H1 (cell line): ENCODE results near the gene OR2A2. TPM values are rescaled to one million over a fixed set of nuclear protein-coding genes. Genes with fewer than 3 reads are reported as not detected.

ENCODE experiments used
- CTCF ChIA-PET: fragments of 300-600 bp; sonication (Branson Sonifier 250); formaldehyde crosslinking; loops from one replicate; lab custom pipeline; 2021; ENCODE audit not compliant: partially characterized antibody; lab: Charles Lee
- POLR2A ChIA-PET: fragments of 300-600 bp; sonication (Branson Sonifier 250); formaldehyde crosslinking; loops from one replicate; lab custom pipeline; 2021; ENCODE audit warnings: inconsistent platforms; ENCODE audit not compliant: partially characterized antibody; lab: Charles Lee
- DNase-seq, 2 experiments: peaks; one replicate each; pipeline versions ENCODE4 v3.0.0 to v3.0.0-alpha.2; 2010 to 2022; ENCODE audit warnings: low spot score in 2 of 2, low read depth in 1 of 2, mixed read lengths in 1 of 2
- FAIRE-seq: peaks from 2 replicates; lab custom pipeline; 2011; peaks lifted over from hg19 to GRCh38; lab: Jason Lieb, UNC
- H2AFZ ChIP-seq: 2 replicates; pipeline ENCODE4 v1.8.1; 2012; ENCODE audit warnings: low read length, inconsistent platforms
- H2AK5ac ChIP-seq: 2 replicates; pipeline ENCODE4 v1.6.1; 2013; ENCODE audit warnings: low read depth, low read length
- H2BK120ac ChIP-seq: replicated peaks from 2 replicates; pipeline ENCODE3; 2013; ENCODE audit warnings: low read depth, low read length, inconsistent platforms
- H2BK12ac ChIP-seq: 2 replicates; pipeline ENCODE4 v1.6.1; 2013; ENCODE audit warnings: low read depth, low read length
- H2BK15ac ChIP-seq: 2 replicates; pipeline ENCODE4 v1.6.1; 2013; ENCODE audit warnings: low read length
- H2BK20ac ChIP-seq: 2 replicates; pipeline ENCODE4 v1.6.1; 2013; ENCODE audit warnings: low read length
- H2BK5ac ChIP-seq: 2 replicates; pipeline ENCODE4 v1.6.1; 2013; ENCODE audit warnings: low read depth, low read length
- H3K14ac ChIP-seq: 2 replicates; pipeline ENCODE4 v1.6.1; 2013; ENCODE audit warnings: inconsistent platforms; ENCODE audit not compliant: insufficient read length
- H3K18ac ChIP-seq: 2 replicates; pipeline ENCODE4 v1.6.1; 2013; ENCODE audit warnings: low read length; ENCODE audit errors: extremely low read depth
- H3K23ac ChIP-seq: 2 replicates; pipeline ENCODE4 v1.6.1; 2013; ENCODE audit warnings: inconsistent platforms; ENCODE audit not compliant: insufficient read length
- H3K23me2 ChIP-seq: 2 replicates; pipeline ENCODE4 v1.6.1; 2013; ENCODE audit warnings: low read depth, low read length
- H3K27ac ChIP-seq: 2 replicates; pipeline ENCODE4 v1.6.1; 2011; ENCODE audit warnings: low read depth, low read length, inconsistent platforms
- H3K27me3 ChIP-seq, 4 experiments: replicated peaks in 1 of 4; 1 replicate in 1 of 4; 2 replicates in 3 of 4; pipeline versions ENCODE4 v1.6.1 to v1.8.1; 2011 to 2013; ENCODE audit warnings: low read length in 3 of 4, mild to moderate bottlenecking in 3 of 4, inconsistent platforms in 2 of 4, mixed read lengths in 2 of 4, moderate library complexity in 1 of 4; ENCODE audit not compliant: control insufficient read depth in 3 of 4, insufficient read depth in 3 of 4; ENCODE audit errors: extremely low read depth in 1 of 4
- H3K36me3 ChIP-seq, 4 experiments: 2 replicates each; pipeline versions ENCODE4 v1.6.1 to v1.8.1; 2011 to 2013; ENCODE audit warnings: mild to moderate bottlenecking in 4 of 4, low read length in 3 of 4, moderate library complexity in 2 of 4, control low read depth in 1 of 4, inconsistent platforms in 1 of 4; ENCODE audit not compliant: insufficient read depth in 4 of 4, control insufficient read depth in 2 of 4
- H3K4ac ChIP-seq: replicated peaks from 2 replicates; pipeline ENCODE3; 2013; ENCODE audit warnings: low read length, low read depth, mixed read lengths, inconsistent platforms; ENCODE audit not compliant: insufficient read length
- H3K4me1 ChIP-seq, 4 experiments: replicated peaks in 1 of 4; 1 replicate in 1 of 4; 2 replicates in 3 of 4; pipeline versions ENCODE4 v1.6.1 to v1.8.1; 2011 to 2013; ENCODE audit warnings: low read length in 3 of 4, inconsistent platforms in 2 of 4, mixed read lengths in 1 of 4; ENCODE audit not compliant: insufficient read depth in 4 of 4, control insufficient read depth in 3 of 4
- H3K4me2 ChIP-seq, 2 experiments: 2 replicates each; pipeline versions ENCODE4 v1.6.1 to v1.8.1; 2011 to 2013; ENCODE audit warnings: low read depth in 2 of 2, low read length in 2 of 2, control low read depth in 1 of 2, inconsistent platforms in 1 of 2, mild to moderate bottlenecking in 1 of 2; ENCODE audit not compliant: insufficient read depth in 1 of 2
- H3K4me3 ChIP-seq, 4 experiments: fragments of 200-600, 300-600 bp in 1 of 4; sonication (generic), shearing (Covaris generic), sonication (Bioruptor Twin) in 1 of 4; 2 replicates each; pipeline versions ENCODE4 v1.5.1 to v1.8.1; 2011 to 2016; ENCODE audit warnings: low read length in 4 of 4, low read depth in 3 of 4, control low read depth in 2 of 4, inconsistent platforms in 2 of 4, mild to moderate bottlenecking in 2 of 4, mixed read lengths in 1 of 4, moderate library complexity in 1 of 4; ENCODE audit not compliant: insufficient read depth in 2 of 4; ENCODE audit errors: extremely low read depth in 1 of 4
- H3K56ac ChIP-seq: replicated peaks from 2 replicates; pipeline ENCODE3; 2013; ENCODE audit warnings: low read depth, mild to moderate bottlenecking, mixed read lengths, low read length, inconsistent platforms; ENCODE audit not compliant: insufficient read length
- H3K79me1 ChIP-seq: 2 replicates; pipeline ENCODE4 v1.6.1; 2013; ENCODE audit warnings: low read depth, low read length, control low read depth
- H3K79me2 ChIP-seq, 2 experiments: 2 replicates each; pipeline versions ENCODE4 v1.6.1 to v1.8.1; 2012 to 2013; ENCODE audit warnings: low read length in 2 of 2, mild to moderate bottlenecking in 2 of 2, inconsistent platforms in 1 of 2; ENCODE audit not compliant: insufficient read depth in 2 of 2, control insufficient read depth in 1 of 2
- H3K9ac ChIP-seq, 4 experiments: replicated peaks in 1 of 4; 1 replicate in 1 of 4; 2 replicates in 3 of 4; pipeline versions ENCODE4 v1.6.1 to v1.8.1; 2011 to 2013; ENCODE audit warnings: low read depth in 3 of 4, low read length in 3 of 4, control low read depth in 2 of 4, mild to moderate bottlenecking in 2 of 4, moderate library complexity in 2 of 4, inconsistent platforms in 1 of 4; ENCODE audit errors: extremely low read depth in 1 of 4
- H3K9me3 ChIP-seq, 2 experiments: 2 replicates each; pipeline versions ENCODE4 v1.6.1 to v1.8.1; 2012 to 2013; ENCODE audit warnings: mild to moderate bottlenecking in 2 of 2, moderate library complexity in 2 of 2, control low read depth in 1 of 2, inconsistent platforms in 1 of 2, low read depth in 1 of 2, low read length in 1 of 2, mixed read lengths in 1 of 2; ENCODE audit not compliant: insufficient read depth in 2 of 2
- H4K20me1 ChIP-seq, 2 experiments: replicated peaks in 1 of 2; 2 replicates each; pipeline versions ENCODE3 to v1.8.1; 2011 to 2013; ENCODE audit warnings: inconsistent platforms in 2 of 2, low read length in 2 of 2, mild to moderate bottlenecking in 1 of 2; ENCODE audit not compliant: insufficient read depth in 2 of 2, control insufficient read depth in 1 of 2
- H4K5ac ChIP-seq: 2 replicates; pipeline ENCODE4 v1.6.1; 2013; ENCODE audit warnings: low read length, low read depth, mixed read lengths, inconsistent platforms; ENCODE audit not compliant: insufficient read length
- H4K8ac ChIP-seq: 2 replicates; pipeline ENCODE4 v1.8.0; 2013; ENCODE audit warnings: mild to moderate bottlenecking, moderate library complexity, low read length, inconsistent platforms; ENCODE audit not compliant: insufficient read depth; ENCODE audit errors: extremely low read depth
- H4K91ac ChIP-seq: replicated peaks from 2 replicates; pipeline ENCODE3; 2013; ENCODE audit warnings: low read length, mixed read lengths, inconsistent platforms; ENCODE audit not compliant: insufficient read length
- CEBPB ChIP-seq: IDR thresholded peaks from 2 replicates; pipeline ENCODE4 v1.6.1; 2012; ENCODE audit warnings: low read depth, low read length
- FOSL1 ChIP-seq: IDR thresholded peaks from 2 replicates; pipeline ENCODE4 v1.6.1; 2011; ENCODE audit warnings: mild to moderate bottlenecking, low read depth, low read length, moderate library complexity; ENCODE audit not compliant: insufficient read depth
- JUN ChIP-seq: IDR thresholded peaks from 2 replicates; pipeline ENCODE4 v1.6.1; 2011; ENCODE audit warnings: low read depth, mild to moderate bottlenecking, improper control_type of control experiment, low read length
- KDM4A ChIP-seq: IDR thresholded peaks from one replicate; pipeline ENCODE4 v1.7.1; 2012; ENCODE audit warnings: low read depth, mild to moderate bottlenecking, moderate library complexity, low read length, inconsistent platforms; ENCODE audit not compliant: severe bottlenecking
- NANOG ChIP-seq: IDR thresholded peaks from 2 replicates; pipeline ENCODE4 v1.6.1; 2011; ENCODE audit warnings: low read length, low read depth, mild to moderate bottlenecking, inconsistent platforms; ENCODE audit not compliant: insufficient read depth, poor library complexity, severe bottlenecking
- POLR2AphosphoS5 ChIP-seq: IDR thresholded peaks from 2 replicates; pipeline ENCODE4 v1.6.1; 2011; ENCODE audit warnings: low read depth, low read length
- POU5F1 ChIP-seq: IDR thresholded peaks from 2 replicates; pipeline ENCODE4 v1.6.1; 2011; ENCODE audit warnings: low read depth, mild to moderate bottlenecking, low read length, moderate library complexity
- TAF7 ChIP-seq: optimal IDR thresholded peaks from 2 replicates; pipeline ENCODE3; 2011; ENCODE audit warnings: low read depth, mild to moderate bottlenecking, inconsistent platforms, low read length, moderate library complexity, borderline replicate concordance
- WGBS, 2 experiments: shearing (Covaris generic) in 1 of 2; methylation state at CpG; one replicate each; pipeline versions ENCODE4 v1.1.6 to v1.1.7; 2013 to 2015; ENCODE audit warnings: low lambda C conversion rate in 2 of 2, mixed read lengths in 2 of 2, inconsistent platforms in 1 of 2, low coverage in 1 of 2, missing lambda C conversion rate in 1 of 2; ENCODE audit not compliant: insufficient replicate concordance in 2 of 2, insufficient coverage in 1 of 2, insufficient read length in 1 of 2; ENCODE audit errors: extremely low coverage in 1 of 2, missing lambda C conversion rate in 1 of 2; 5-methylcytosine and 5-hydroxymethylcytosine counted together
- polyA plus RNA-seq, 7 experiments: library from polyadenylated mRNA; depleted of rRNA in 3 of 7; stranded (reverse) in 5 of 7; unstranded in 2 of 7; fragments of >200 nt in 5 of 7; fragments of 200-250 nt in 2 of 7; gene quantifications; 1 replicate in 5 of 7; 2 replicates in 1 of 7; 4 replicates in 1 of 7; pipeline versions ENCODE4 v1.2.1 to v1.2.3, GENCODE V29; 2011 to 2013; ENCODE audit warnings: missing spikeins in 2 of 7, mixed read lengths in 2 of 7
- total RNA-seq: library from RNA; stranded (reverse); fragmentation: NEBNext Ultra II Directional; extraction: Animal tissue kit (Norgen Biotek cat#: 25700); gene quantifications from 2 replicates; pipeline ENCODE4 v1.2.1, GENCODE V29; 2021
- TF ChIP-seq, protein P1 (sequence below): IDR thresholded peaks from 2 replicates; pipeline ENCODE4 v1.6.1; 2012; ENCODE audit warnings: inconsistent platforms

The OR2A2 gene
- total and polyA plus RNA-seq, 2 of the 8 experiments (the other 6 are each of a cell fraction or from before 2014, with no cell fraction given): not detected

DNA sequence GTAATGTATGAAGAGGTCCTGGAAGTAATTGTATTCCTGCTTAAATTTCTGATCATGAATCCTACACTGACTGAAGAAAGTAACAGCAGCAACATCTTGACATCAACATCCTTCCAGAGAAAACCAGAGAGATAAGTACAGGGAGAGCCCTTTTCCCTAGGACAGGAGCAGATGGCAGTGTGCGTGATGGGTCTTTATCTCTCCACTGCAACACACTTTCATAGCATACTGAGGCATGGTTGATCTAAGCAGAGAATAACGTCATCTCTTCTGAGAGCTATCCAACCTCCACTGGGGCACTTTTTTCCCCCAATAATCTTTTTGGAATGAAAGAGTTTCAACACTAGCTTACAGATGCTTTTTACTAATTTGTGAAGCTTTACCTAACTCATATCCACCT lies 39.4 kb upstream of the OR2A2 start:
- H3K4ac ChIP-seq: no peak overlapping the region
- DNase-seq (no peak), FAIRE-seq (no peak)
- no peaks in the 10 kb centered on the region for H3K23me2 ChIP-seq
- H2BK15ac ChIP-seq: no peak overlapping the region
- no peak overlapping the region for H3K27ac ChIP-seq
- H3K56ac ChIP-seq: no peak overlapping the region
- TF ChIP-seq FOSL1: no peak
- TF ChIP-seq, protein P1, sequence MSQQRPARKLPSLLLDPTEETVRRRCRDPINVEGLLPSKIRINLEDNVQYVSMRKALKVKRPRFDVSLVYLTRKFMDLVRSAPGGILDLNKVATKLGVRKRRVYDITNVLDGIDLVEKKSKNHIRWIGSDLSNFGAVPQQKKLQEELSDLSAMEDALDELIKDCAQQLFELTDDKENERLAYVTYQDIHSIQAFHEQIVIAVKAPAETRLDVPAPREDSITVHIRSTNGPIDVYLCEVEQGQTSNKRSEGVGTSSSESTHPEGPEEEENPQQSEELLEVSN: no peak
- TF ChIP-seq POLR2AphosphoS5: no peak
- no peak for TF ChIP-seq CEBPB
- TF ChIP-seq TAF7: no peak
- no peak for TF ChIP-seq JUN
- TF ChIP-seq POU5F1: no peak
- no peak for TF ChIP-seq KDM4A
- TF ChIP-seq NANOG: no peak
- no peak overlapping the region for H2BK20ac ChIP-seq
- no peak overlapping the region for H2AFZ ChIP-seq
- no peak overlapping the region for H3K14ac ChIP-seq
- no peak overlapping the region for H4K8ac ChIP-seq
- H4K20me1 ChIP-seq: no peaks in the 10 kb centered on the region
- no peak overlapping the region for H3K23ac ChIP-seq
- ChIA-PET POLR2A (no interaction called here), CTCF (no interaction called here)
- H3K4me2 ChIP-seq: no peak overlapping the region
- H2BK5ac ChIP-seq: no peak overlapping the region
- no peak overlapping the region for H4K91ac ChIP-seq
- H3K36me3 ChIP-seq: no peaks in the 10 kb centered on the region
- H3K27me3 ChIP-seq: no peaks in the 10 kb centered on the region
- H4K5ac ChIP-seq: no peak overlapping the region
- no peak overlapping the region for H2AK5ac ChIP-seq
- H2BK120ac ChIP-seq: no peak overlapping the region
- no peaks in the 10 kb centered on the region for H3K4me1 ChIP-seq
- WGBS, 2 experiments: 81% methylated on average over 2 of the region's 2 CpGs; no CpG with 5 or more reads in 1 of the 2 experiments
- no peak overlapping the region for H2BK12ac ChIP-seq
- H3K79me2 ChIP-seq: no peaks in the 10 kb centered on the region
- H3K9me3 ChIP-seq: no peaks in the 10 kb centered on the region
- no peak overlapping the region for H3K18ac ChIP-seq
- no peaks in the 10 kb centered on the region for H3K79me1 ChIP-seq
- H3K9ac ChIP-seq: no peak overlapping the region
- H3K4me3 ChIP-seq: no peak overlapping the region
